Midbrain (tissue), 1 donor: ENCODE data around the gene OR10H2.
"Not testable (repeated sequence)": the region's sequence is repeated elsewhere in the genome, so short reads cannot be mapped to it uniquely, and the experiment has no call there.

Experiments used
- DNase-seq: peaks from one replicate; lab custom pipeline; 2025; lab: John Stamatoyannopoulos, UW

OR10H2 gene

DNA sequence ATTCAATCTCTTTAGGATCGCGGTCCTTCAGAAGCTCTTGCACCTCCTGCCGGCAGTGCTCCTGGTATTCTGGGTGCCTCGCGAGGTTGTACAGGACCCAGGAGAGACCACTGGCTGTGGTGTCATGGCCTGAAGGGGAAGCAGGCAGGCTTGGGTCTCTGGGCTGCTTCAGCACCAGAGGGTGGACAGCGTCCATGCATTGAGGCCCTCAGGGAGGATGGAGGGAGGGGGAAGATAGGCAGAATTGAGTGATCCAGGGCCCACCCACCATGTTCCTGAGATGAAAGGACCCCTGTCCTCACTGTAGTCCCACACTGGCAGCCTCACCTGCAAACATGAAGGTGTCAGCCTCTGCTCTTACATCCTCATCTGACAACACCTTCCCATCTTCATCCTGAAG is 41.8 kb downstream of the OR10H2 start:
- no peak for DNase-seq

DNA sequence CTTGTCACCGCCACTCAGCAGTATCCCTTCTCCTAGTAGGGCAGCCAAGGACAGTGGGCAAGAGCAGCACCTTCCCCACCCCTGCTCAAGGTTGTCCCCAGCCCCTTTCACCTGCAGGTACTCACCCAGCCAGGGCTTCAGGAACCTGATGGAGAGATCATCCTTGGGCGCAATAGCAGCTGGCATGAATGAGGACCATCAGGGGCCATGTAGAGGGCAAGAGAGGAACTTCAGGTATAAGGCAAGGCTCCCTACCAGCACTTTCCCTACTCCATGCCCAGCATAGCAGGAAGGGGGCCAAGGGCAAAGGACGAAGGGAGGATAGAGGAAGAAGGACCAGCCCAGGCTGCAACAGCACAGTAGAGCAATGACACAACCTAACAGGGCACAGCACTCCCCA is 46.3 kb downstream of the OR10H2 start:
- DNase-seq, result not testable (repeated sequence)

DNA sequence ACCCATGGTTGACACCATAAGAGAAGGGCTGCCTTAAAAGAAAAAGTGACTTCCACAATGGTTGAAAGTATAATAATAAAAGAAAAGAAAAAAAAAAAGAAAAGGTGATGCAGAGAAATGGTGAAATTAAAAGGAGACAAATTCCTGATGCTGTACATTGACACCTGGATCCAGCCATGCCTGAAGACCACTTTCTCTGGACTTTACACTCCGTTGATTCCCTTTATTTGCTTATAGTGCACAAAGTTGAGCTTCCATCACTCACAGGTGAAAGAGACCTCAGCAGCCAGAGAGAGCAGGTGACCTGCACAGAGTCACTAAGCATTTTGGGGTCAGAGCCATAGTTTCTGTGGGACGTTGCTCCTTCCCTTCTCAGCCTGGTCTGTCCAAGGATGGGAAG is 47.4 kb downstream of the OR10H2 start:
- DNase-seq, result no peak

DNA sequence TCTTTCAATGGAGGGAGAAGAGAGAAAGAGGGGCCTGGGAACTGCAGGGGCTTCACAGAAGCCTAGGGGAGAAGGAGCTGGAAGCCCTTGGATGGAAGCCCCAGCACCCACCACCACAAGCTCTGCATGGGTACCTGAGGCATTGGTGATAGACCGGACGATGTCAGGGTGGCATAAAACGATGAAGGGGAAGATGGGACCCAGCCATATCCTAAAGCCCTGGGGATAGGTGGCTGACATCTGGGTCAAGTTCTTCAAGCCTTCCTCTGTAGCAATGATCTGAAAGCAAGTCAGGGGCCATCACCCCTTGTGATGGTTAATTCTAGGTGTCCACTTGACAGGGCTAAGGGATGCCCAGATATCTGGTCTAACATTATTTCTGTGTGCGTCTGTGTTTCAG is 48.4 kb downstream of the OR10H2 start:
- no peak for DNase-seq

DNA sequence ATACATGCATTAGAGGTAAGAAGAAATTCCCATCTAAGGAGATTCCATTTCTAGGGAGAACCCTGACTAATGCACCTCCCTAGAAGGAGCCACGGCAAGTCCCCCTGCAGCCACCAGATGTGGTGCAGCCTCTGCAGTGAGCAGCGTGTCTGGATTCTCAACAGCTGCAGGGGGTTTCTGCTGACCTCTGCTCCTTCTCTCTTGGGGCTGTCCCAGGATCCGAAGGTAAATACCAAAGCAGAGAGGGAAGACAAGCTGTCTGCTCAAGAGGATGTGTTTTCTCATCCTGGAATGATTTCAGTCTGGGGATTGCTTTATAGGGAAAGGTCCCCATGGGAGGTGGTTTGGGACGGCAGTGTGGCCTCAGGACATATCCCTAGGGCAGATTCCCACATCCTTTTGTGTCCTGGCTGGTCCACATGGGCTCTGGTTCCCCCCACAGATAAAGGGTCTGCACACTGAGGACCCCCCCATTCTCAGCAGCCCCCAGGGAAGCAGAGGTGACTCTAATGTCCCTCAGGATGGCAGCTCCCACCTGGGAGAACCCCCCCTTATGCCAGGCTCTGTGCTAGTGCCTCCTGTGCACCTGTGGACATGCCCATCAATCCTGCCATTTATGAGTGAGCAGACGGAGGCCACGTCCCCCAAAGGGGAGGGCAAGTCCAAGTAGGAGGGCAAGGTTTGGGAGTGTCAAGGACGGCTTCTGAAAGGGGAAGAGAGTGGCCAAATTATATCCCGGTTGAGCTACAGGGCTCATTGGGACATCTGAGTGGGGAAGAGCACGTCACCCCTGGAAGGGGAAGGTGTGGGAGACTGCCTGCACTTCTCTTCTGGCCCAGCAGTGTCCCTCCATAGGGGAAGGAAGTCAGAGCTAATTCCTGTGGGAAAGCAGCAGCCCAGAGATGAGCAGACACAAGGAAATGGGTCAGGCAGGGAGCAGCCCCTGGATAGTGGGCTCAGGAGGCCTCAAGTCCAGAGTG is 49.5 kb downstream of the OR10H2 start:
- DNase-seq, result no peak
